Measurements from ENCODE around the gene ZBTB3.

ZBTB3 gene

DNA sequence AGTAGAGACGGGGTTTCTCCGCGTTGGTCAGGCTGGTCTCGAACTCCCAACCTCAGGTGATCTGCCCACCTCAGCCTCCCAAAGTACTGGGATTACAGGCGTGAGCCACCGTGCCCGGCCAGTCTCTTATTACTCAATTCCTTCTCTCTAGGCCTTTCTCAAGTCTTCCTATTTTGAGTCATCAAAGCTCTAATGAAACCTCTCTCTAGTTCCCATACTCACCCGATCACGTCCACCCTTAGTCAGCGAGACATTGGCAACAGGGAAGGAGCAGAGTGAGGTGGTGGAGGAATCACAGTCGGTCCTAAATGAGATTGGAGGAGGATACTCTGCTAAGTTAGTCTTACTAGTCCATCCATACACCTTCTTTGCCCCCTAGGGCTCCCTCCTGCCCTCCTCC, 51.7 kb downstream of the ZBTB3 start:
- TF ChIP-seq, protein P1, sequence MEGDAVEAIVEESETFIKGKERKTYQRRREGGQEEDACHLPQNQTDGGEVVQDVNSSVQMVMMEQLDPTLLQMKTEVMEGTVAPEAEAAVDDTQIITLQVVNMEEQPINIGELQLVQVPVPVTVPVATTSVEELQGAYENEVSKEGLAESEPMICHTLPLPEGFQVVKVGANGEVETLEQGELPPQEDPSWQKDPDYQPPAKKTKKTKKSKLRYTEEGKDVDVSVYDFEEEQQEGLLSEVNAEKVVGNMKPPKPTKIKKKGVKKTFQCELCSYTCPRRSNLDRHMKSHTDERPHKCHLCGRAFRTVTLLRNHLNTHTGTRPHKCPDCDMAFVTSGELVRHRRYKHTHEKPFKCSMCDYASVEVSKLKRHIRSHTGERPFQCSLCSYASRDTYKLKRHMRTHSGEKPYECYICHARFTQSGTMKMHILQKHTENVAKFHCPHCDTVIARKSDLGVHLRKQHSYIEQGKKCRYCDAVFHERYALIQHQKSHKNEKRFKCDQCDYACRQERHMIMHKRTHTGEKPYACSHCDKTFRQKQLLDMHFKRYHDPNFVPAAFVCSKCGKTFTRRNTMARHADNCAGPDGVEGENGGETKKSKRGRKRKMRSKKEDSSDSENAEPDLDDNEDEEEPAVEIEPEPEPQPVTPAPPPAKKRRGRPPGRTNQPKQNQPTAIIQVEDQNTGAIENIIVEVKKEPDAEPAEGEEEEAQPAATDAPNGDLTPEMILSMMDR (IDR thresholded peaks at IDR 0.05; ENCODE audit: borderline replicate concordance, insufficient read depth, low read depth, low read length) = no peak
- H3K4me3 ChIP-seq (ENCODE audit: low read depth, low read length) = no peak overlapping the region
